Esophagus squamous epithelium (tissue), 5 donors: Measurements from ENCODE around the gene KREMEN1. TPM values are rescaled to one million over a fixed set of nuclear protein-coding genes. Genes with fewer than 3 reads are reported as not detected.

Source experiments
- DNase-seq: peaks from one replicate; lab custom pipeline; 2025; lab: John Stamatoyannopoulos, UW
- H3K27ac ChIP-seq, 4 donors: fragments of 200-600 bp; sonication (generic); one replicate each; pipeline ENCODE4 v1.5.1; 2016 to 2019; ENCODE audit warnings: mild to moderate bottlenecking in 1 of 4
- H3K27me3 ChIP-seq, 4 donors: fragments of 200-600 bp; sonication (generic); 1 replicate in 3 of 4; 2 replicates in 1 of 4; pipeline versions ENCODE4 v1.5.1 to v1.6.0; 2017 to 2021; ENCODE audit warnings: antibody characterized with exemption in 1 of 4
- H3K36me3 ChIP-seq, 3 donors: fragments of 200-600 bp; sonication (generic); one replicate each; pipeline ENCODE4 v1.5.1; 2016 to 2019
- H3K4me1 ChIP-seq, 3 donors: fragments of 200-600 bp; sonication (generic); one replicate each; pipeline ENCODE4 v1.5.1; 2017 to 2019
- H3K4me3 ChIP-seq, 4 donors: fragments of 200-600 bp; sonication (generic); 1 replicate in 3 of 4; 2 replicates in 1 of 4; pipeline ENCODE4 v1.5.1; 2016 to 2019; ENCODE audit warnings: mild to moderate bottlenecking in 2 of 4, moderate library complexity in 1 of 4
- H3K9me3 ChIP-seq, 3 donors: fragments of 200-600 bp; sonication (generic); one replicate each; pipeline ENCODE4 v1.5.1; 2016 to 2019
- POLR2A ChIP-seq, 4 donors: fragments of 450-650 bp; IDR thresholded peaks; one replicate each; pipeline ENCODE4 v1.6.1; 2017; ENCODE audit warnings: antibody characterized with exemption in 4 of 4, mild to moderate bottlenecking in 4 of 4, moderate library complexity in 3 of 4
- WGBS, 2 donors: methylation state at CpG; one replicate each; pipeline ENCODE4 v1.1.5; 2018; 5-methylcytosine and 5-hydroxymethylcytosine counted together
- intact Hi-C: fragments of 100-400 bp; cut with DNase I; formaldehyde crosslinking; loops from one replicate; pipeline ENCODE4 v1.15.0; 2022
- total RNA-seq, 4 donors: library from RNA; depleted of rRNA; stranded (reverse); fragments of >200 nt; gene quantifications; one replicate each; pipeline ENCODE4 v1.1.0, GENCODE V29; 2016
- TF ChIP-seq, protein P1 (sequence below), 6 experiments: fragments of 450-650 bp in 4 of 6; fragments of 200-600 bp in 2 of 6; sonication (generic) in 2 of 6; IDR thresholded peaks; one replicate each; pipeline ENCODE4 v1.5.1; 2016 to 2019; ENCODE audit warnings: antibody characterized with exemption in 6 of 6, mild to moderate bottlenecking in 4 of 6, moderate library complexity in 4 of 6
- donor health status: DM: yes; HTN: yes; CAD: no.

Gene KREMEN1
- total RNA-seq, 4 donors from 2014 or later = 34.3 to 64.8 (median 47.7) TPM

- H3K27me3 ChIP-seq = no peaks in the 10 kb centered on the region
- intact Hi-C loops = no loop called here
- peaks cover 0 to 8% (median 0%) of the 10 kb centered on the region in 3 donors for H3K4me1 ChIP-seq
- H3K9me3 ChIP-seq = no peaks in the 10 kb centered on the region
- peak overlapping the region in 1 of 4 donors; percentile 26 for H3K27ac ChIP-seq
- no peak for DNase-seq
- no peak overlapping the region for H3K4me3 ChIP-seq
- 78 to 80% methylated on average over 11 to 13 of the region's 13 CpGs for WGBS, 2 donors
- TF ChIP-seq, protein P1, sequence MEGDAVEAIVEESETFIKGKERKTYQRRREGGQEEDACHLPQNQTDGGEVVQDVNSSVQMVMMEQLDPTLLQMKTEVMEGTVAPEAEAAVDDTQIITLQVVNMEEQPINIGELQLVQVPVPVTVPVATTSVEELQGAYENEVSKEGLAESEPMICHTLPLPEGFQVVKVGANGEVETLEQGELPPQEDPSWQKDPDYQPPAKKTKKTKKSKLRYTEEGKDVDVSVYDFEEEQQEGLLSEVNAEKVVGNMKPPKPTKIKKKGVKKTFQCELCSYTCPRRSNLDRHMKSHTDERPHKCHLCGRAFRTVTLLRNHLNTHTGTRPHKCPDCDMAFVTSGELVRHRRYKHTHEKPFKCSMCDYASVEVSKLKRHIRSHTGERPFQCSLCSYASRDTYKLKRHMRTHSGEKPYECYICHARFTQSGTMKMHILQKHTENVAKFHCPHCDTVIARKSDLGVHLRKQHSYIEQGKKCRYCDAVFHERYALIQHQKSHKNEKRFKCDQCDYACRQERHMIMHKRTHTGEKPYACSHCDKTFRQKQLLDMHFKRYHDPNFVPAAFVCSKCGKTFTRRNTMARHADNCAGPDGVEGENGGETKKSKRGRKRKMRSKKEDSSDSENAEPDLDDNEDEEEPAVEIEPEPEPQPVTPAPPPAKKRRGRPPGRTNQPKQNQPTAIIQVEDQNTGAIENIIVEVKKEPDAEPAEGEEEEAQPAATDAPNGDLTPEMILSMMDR (IDR thresholded peaks at IDR 0.05) = no peak
- no peak for TF ChIP-seq POLR2A (IDR thresholded peaks at IDR 0.05)
- peaks cover 0 to 94% (median 4%) of the 10 kb centered on the region in 3 donors for H3K36me3 ChIP-seq
Measured at GRCh38 chr22:29128891-29129807, 56.3 kb downstream of the KREMEN1 start.

- peak overlapping the region in 1 of 4 donors; percentile 26 for H3K27ac ChIP-seq
- no peaks in the 10 kb centered on the region for H3K9me3 ChIP-seq
Measured at GRCh38 chr22:29129808-29130140, 56.9 kb downstream of the KREMEN1 start.

DNA sequence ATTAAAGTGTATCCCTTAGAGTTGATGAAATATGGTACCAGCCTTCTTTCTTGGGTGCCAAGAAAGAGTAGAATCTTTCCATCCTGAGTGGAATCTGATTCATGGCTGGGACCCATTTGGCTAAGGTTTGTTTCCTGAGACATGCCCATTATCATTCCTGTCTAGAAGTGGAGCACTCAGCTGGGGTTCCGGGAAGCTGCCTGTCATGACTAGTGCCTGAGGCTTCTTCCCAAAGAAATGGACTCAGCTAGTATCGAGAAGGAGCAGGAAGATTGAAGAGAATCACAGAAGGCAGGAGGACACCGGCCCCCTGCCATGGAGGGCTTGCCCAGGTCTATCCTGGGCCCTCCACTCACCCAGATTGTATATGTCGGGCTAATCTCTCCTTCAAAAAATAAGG lies 57.6 kb downstream of the KREMEN1 start:
- H3K27ac ChIP-seq = no peak overlapping the region
- TF ChIP-seq POLR2A (IDR thresholded peaks at IDR 0.05) = no peak
- H3K4me1 ChIP-seq = peaks cover 0 to 8% (median 0%) of the 10 kb centered on the region in 3 donors
- intact Hi-C loops = no loop called here
- H3K9me3 ChIP-seq = no peaks in the 10 kb centered on the region
- no peak for DNase-seq
- 81 to 92% methylated on average over 1 to 3 of the region's 4 CpGs for WGBS, 2 donors
- H3K4me3 ChIP-seq = no peak overlapping the region
- H3K27me3 ChIP-seq = no peaks in the 10 kb centered on the region
- peaks cover 0 to 94% (median 4%) of the 10 kb centered on the region in 3 donors for H3K36me3 ChIP-seq

More at GRCh38 chr22:29129808-29130140, 56.9 kb downstream of the KREMEN1 start:
- H3K36me3 ChIP-seq = peaks cover 0 to 94% (median 4%) of the 10 kb centered on the region in 3 donors
- no peak for DNase-seq
- TF ChIP-seq, protein P1 (IDR thresholded peaks at IDR 0.05) = no peak
- TF ChIP-seq POLR2A (IDR thresholded peaks at IDR 0.05) = no peak
- peaks cover 0 to 8% (median 0%) of the 10 kb centered on the region in 3 donors for H3K4me1 ChIP-seq
- WGBS, 2 donors = 80 to 91% methylated on average over 2 of the region's 2 CpGs
- no peak overlapping the region for H3K4me3 ChIP-seq
- H3K27me3 ChIP-seq = no peaks in the 10 kb centered on the region
- intact Hi-C loops = no loop called here

GRCh38 chr22:29133603-29134133 lies 60.8 kb downstream of the KREMEN1 start:
- H3K27me3 ChIP-seq = no peaks in the 10 kb centered on the region
- WGBS, 2 donors = 96 to 98% methylated on average over 2 of the region's 2 CpGs
- H3K27ac ChIP-seq = no peak overlapping the region
- DNase-seq = no peak
- no peak overlapping the region for H3K4me3 ChIP-seq
- H3K9me3 ChIP-seq = no peaks in the 10 kb centered on the region
- H3K36me3 ChIP-seq = peaks cover 0 to 94% (median 4%) of the 10 kb centered on the region in 3 donors
- H3K4me1 ChIP-seq = peaks cover 0 to 8% (median 0%) of the 10 kb centered on the region in 3 donors
- intact Hi-C loops = no loop called here
- TF ChIP-seq, protein P1 (IDR thresholded peaks at IDR 0.05) = no peak
- no peak for TF ChIP-seq POLR2A (IDR thresholded peaks at IDR 0.05)

GRCh38 chr22:29134448-29134847 lies 61.6 kb downstream of the KREMEN1 start:
- TF ChIP-seq, protein P1 (IDR thresholded peaks at IDR 0.05) = no peak
- no peak for TF ChIP-seq POLR2A (IDR thresholded peaks at IDR 0.05)
- H3K4me3 ChIP-seq = no peak overlapping the region
- intact Hi-C loops = no loop called here
- H3K9me3 ChIP-seq = no peaks in the 10 kb centered on the region
- no peak for DNase-seq
- H3K27me3 ChIP-seq = no peaks in the 10 kb centered on the region
- H3K4me1 ChIP-seq = peaks cover 0 to under 1% (median 0%) of the 10 kb centered on the region in 3 donors
- H3K27ac ChIP-seq = no peak overlapping the region
- peaks cover 0 to 94% (median 4%) of the 10 kb centered on the region in 3 donors for H3K36me3 ChIP-seq
- 88 to 96% methylated on average over 4 of the region's 4 CpGs for WGBS, 2 donors
